Fibroblast of gingiva (primary cell): ENCODE measurements around the gene SLC23A1.
A peak's percentile ranks its signal among the peaks of the same experiment; 100 is the strongest.

Source experiments
- DNase-seq: peaks from one replicate; pipeline ENCODE4 v3.0.0-alpha.2; 2011; ENCODE audit warnings: low read depth

Gene SLC23A1

GRCh38 chr5:139406963-139407362 lies 23.9 kb upstream of the SLC23A1 start:
- no peak for DNase-seq

GRCh38 chr5:139404484-139404840 lies 21.4 kb upstream of the SLC23A1 start:
- DNase-seq = no peak

- peak; percentile 97 for DNase-seq
These were observed 20.8 kb upstream of the SLC23A1 start, which contains the start of gene SPATA24 for GRCh38 chr5:139403787-139404483. Gene SPATA24, minus strand, starts transcription at chr5:139404089. Its CDS starts 29 bp downstream, at chr5:139404060.

- DNase-seq = no peak
These were observed 20.3 kb upstream of the SLC23A1 start for GRCh38 chr5:139403418-139403786.

GRCh38 chr5:139402561-139403158 lies 19.6 kb upstream of the SLC23A1 start:
- DNase-seq = no peak

- no peak for DNase-seq
These were observed 18.4 kb upstream of the SLC23A1 start for GRCh38 chr5:139401546-139401945.

GRCh38 chr5:139399501-139400121 lies 16.5 kb upstream of the SLC23A1 start:
- DNase-seq = no peak

GRCh38 chr5:139397921-139398320 lies 14.8 kb upstream of the SLC23A1 start:
- DNase-seq = no peak

GRCh38 chr5:139396691-139397090 lies 13.6 kb upstream of the SLC23A1 start:
- DNase-seq = no peak

- no peak for DNase-seq
These were observed 12.9 kb upstream of the SLC23A1 start for GRCh38 chr5:139395844-139396640.

GRCh38 chr5:139394654-139395566 lies 11.8 kb upstream of the SLC23A1 start, which contains the start of gene PROB1:
Gene PROB1, minus strand, starts transcription at chr5:139395104. Its CDS starts 23 bp downstream, at chr5:139395081.
- DNase-seq = peak; percentile 23

- peak; percentile 29 for DNase-seq
These were observed 11.1 kb upstream of the SLC23A1 start for GRCh38 chr5:139394123-139394653.

- no peak for DNase-seq
These were observed 10.5 kb upstream of the SLC23A1 start for GRCh38 chr5:139393497-139394122.

GRCh38 chr5:139392678-139393496 lies 9.8 kb upstream of the SLC23A1 start:
- DNase-seq = peak; percentile 66

GRCh38 chr5:139392324-139392677 lies 9.2 kb upstream of the SLC23A1 start:
- DNase-seq = no peak

GRCh38 chr5:139391570-139392323 lies 8.7 kb upstream of the SLC23A1 start:
- no peak for DNase-seq

- DNase-seq = no peak
These were observed 7.8 kb upstream of the SLC23A1 start for GRCh38 chr5:139390639-139391569.
